Left ventricle myocardium inferior (tissue), 1 donor: ENCODE results near the gene BICDL1. TPM values are rescaled to one million over a fixed set of nuclear protein-coding genes. Genes with fewer than 3 reads are reported as not detected.

ENCODE experiments used
- DNase-seq: peaks from one replicate; pipeline ENCODE4 v3.0.0-alpha.2; 2020
- H3K27ac ChIP-seq: fragments of 200-600 bp; replicated peaks from 2 replicates; pipeline ENCODE4 v1.8.0; 2021
- H3K27me3 ChIP-seq: fragments of 200-600 bp; 2 replicates; pipeline ENCODE4 v1.8.0; 2021; ENCODE audit warnings: low read depth
- H3K36me3 ChIP-seq: fragments of 200-600 bp; 2 replicates; pipeline ENCODE4 v1.8.0; 2021
- H3K4me1 ChIP-seq: fragments of 200-600 bp; 2 replicates; pipeline ENCODE4 v1.8.0; 2021
- H3K4me3 ChIP-seq: fragments of 200-600 bp; 2 replicates; pipeline ENCODE4 v1.8.0; 2021; ENCODE audit warnings: mild to moderate bottlenecking, moderate library complexity
- H3K9me3 ChIP-seq: fragments of 200-600 bp; replicated peaks from 2 replicates; pipeline ENCODE4 v1.8.0; 2021
- CTCF ChIP-seq: fragments of 200-600 bp; IDR thresholded peaks from 2 replicates; pipeline ENCODE4 v1.8.0; 2021; ENCODE audit warnings: antibody characterized with exemption, mild to moderate bottlenecking, borderline replicate concordance
- intact Hi-C: fragments of 100-400 bp; cut with micrococcal nuclease; formaldehyde crosslinking; loops from one replicate; pipeline ENCODE4 v1.11.0; 2022
- total RNA-seq: library from RNA; stranded (reverse); fragmentation: NEBNext Ultra II Directional; extraction: Animal tissue kit (Norgen Biotek cat#: 25700); gene quantifications from one replicate; pipeline ENCODE4 v1.2.1, GENCODE V29; 2021
- donor health status: DM: no; HTN: yes; CAD: no; lungs with severe emphysema.

The BICDL1 gene
- total RNA-seq, 1 donor from 2014 or later: 0.08 TPM

GRCh38 chr12:119949594-119949993, 39.4 kb upstream of the BICDL1 start:
- H3K27me3 ChIP-seq: peaks cover 13% of the 10 kb centered on the region

GRCh38 chr12:119956047-119956446, 33.0 kb upstream of the BICDL1 start:
- intact Hi-C loops: no loop called here
- Histone ChIP-seq H3K4me1 (no peaks in the 10 kb centered on the region), H3K4me3 (no peak overlapping the region), H3K36me3 (no peaks in the 10 kb centered on the region), H3K27ac (no peak overlapping the region), H3K27me3 (no peaks in the 10 kb centered on the region), H3K9me3 (peaks cover 38% of the 10 kb centered on the region)
- no peak for DNase-seq
- no peak for TF ChIP-seq CTCF

More at GRCh38 chr12:119949594-119949993, 39.4 kb upstream of the BICDL1 start:
- intact Hi-C loops: no loop called here
- H3K4me1 ChIP-seq: no peaks in the 10 kb centered on the region
- no peaks in the 10 kb centered on the region for H3K36me3 ChIP-seq
- no peak overlapping the region for H3K4me3 ChIP-seq
- TF ChIP-seq CTCF: no peak
- no peak for DNase-seq
- H3K27ac ChIP-seq: no peak overlapping the region
- H3K9me3 ChIP-seq: no peaks in the 10 kb centered on the region

- Histone ChIP-seq H3K4me1 (no peaks in the 10 kb centered on the region), H3K4me3 (no peak overlapping the region), H3K36me3 (no peaks in the 10 kb centered on the region), H3K9me3 (peaks cover 38% of the 10 kb centered on the region), H3K27me3 (peaks cover 4% of the 10 kb centered on the region), H3K27ac (no peak overlapping the region)
- TF ChIP-seq CTCF: no peak
- no peak for DNase-seq
- intact Hi-C loops: no loop called here
These were observed 31.9 kb upstream of the BICDL1 start for GRCh38 chr12:119957135-119957534.

GRCh38 chr12:119959435-119959834, 29.6 kb upstream of the BICDL1 start:
- no peak for TF ChIP-seq CTCF
- intact Hi-C loops: no loop called here

GRCh38 chr12:119964123-119964522, 24.9 kb upstream of the BICDL1 start:
- Histone ChIP-seq H3K27ac (no peak overlapping the region), H3K36me3 (no peaks in the 10 kb centered on the region), H3K27me3 (peaks cover 34% of the 10 kb centered on the region), H3K4me3 (no peak overlapping the region), H3K9me3 (no peaks in the 10 kb centered on the region), H3K4me1 (no peaks in the 10 kb centered on the region)
- no peak for TF ChIP-seq CTCF
- intact Hi-C loops: no loop called here
- DNase-seq: no peak

More at GRCh38 chr12:119959435-119959834, 29.6 kb upstream of the BICDL1 start:
- Histone ChIP-seq H3K4me1 (no peaks in the 10 kb centered on the region), H3K36me3 (no peaks in the 10 kb centered on the region), H3K9me3 (peaks cover 38% of the 10 kb centered on the region), H3K27me3 (peaks cover 26% of the 10 kb centered on the region), H3K27ac (no peak overlapping the region), H3K4me3 (no peak overlapping the region)
- DNase-seq: no peak

GRCh38 chr12:119964929-119965328, 24.1 kb upstream of the BICDL1 start:
- Histone ChIP-seq H3K27me3 (peaks cover 34% of the 10 kb centered on the region), H3K9me3 (no peaks in the 10 kb centered on the region), H3K36me3 (no peaks in the 10 kb centered on the region), H3K4me3 (no peak overlapping the region), H3K27ac (no peak overlapping the region), H3K4me1 (no peaks in the 10 kb centered on the region)
- intact Hi-C loops: no loop called here
- DNase-seq: no peak
- TF ChIP-seq CTCF: no peak
